Measurements from ENCODE around the gene SLC15A4.

Gene SLC15A4

DNA sequence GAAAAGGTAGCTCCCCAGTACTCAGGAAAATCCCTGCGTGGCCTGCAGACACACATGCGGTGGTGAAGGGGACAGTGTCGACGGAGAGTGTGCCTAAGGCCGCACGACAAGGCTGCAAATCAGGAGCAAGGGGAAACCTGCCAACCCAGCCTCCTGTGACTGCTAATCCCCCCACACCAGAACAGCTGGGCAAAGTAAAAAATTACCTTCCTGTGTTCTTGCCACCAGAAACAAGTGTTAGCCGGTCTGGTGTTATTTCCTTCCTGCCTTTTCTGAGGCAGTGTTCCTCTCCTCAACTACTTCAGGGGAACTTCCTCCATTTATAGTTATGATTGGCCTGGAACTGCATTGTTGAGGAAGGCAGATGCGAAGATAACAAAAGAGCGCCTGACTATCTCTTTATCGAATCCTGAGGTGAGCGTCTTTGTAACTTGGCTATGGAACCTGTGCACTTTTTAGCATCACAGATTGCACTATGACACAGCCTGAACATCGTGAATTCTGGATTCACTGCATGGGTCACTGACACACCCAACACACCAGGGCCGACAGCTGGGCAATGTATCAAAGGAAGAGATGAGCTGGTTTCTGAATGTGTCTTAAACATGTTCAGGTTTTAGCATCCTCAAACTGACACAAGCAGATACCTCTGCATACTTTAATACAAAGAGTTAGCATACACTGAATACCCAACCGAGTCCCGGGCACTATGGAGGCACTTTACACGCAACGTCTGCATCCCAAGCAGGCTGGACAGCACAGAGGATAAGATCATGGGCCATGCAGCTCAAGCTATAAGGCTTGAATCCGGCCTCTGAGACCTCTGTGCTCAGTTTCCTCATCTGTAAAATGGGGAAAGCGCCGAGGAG lies 28.9 kb downstream of the SLC15A4 start:
- DNase-seq (ENCODE audit: low spot score): no peak

DNA sequence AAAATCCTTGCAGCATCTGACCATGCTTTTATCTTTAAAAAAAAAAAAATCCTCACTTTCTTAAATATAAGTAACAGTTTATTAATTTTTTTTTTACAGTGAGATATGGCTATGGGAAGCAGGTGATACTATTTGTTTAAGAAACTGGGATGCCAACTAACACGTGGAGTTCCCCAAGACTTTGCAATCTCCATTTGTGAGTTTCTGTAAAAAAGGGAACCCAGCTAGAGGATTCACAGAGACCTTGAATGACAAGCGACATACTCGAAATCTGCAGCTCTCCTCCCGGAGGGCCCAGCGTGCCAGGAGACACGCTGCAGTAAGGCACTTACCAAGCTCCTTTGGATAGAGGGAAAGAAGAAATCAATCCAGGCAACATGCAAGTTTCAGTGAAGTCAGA lies 30.1 kb downstream of the SLC15A4 start:
- DNase-seq (ENCODE audit: low spot score): no peak

DNA sequence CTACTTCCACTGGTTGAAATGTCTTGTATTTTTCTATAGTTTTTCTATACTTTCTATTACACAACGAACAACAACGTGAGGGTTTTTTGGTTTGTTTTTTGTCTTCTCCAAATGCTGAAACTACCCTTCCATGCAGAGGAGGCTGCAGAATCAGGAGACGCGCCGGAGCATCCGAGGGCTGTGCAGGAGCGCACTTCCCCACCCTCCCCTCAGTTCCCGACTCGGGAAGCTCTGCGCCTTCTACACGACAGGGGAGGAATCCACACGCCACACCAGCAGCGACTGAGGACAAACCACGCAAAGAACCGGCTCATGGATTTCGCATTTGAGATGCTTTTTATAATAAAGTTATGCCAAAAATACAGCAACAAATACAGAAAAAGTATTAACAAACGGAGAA lies 30.9 kb downstream of the SLC15A4 start:
- no peak for DNase-seq (ENCODE audit: low spot score)

DNA sequence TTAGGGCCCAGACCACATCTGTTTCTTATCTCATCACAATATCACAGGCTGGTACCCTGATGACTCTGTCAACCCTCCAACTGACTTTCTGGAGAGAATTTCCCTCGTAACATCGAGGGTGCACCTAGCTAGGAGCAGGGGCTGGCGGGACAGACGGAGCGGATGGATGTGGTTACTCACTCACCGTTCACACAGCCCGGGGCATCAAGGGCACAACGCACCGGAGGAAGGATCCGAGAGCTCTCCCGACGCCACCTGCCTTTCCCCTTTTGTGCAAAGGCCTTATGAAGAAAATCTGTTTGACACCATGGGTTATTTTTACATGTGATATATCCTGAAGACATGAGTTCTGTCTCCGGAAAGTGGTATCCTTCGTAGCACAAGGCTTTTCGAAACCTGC lies 31.4 kb downstream of the SLC15A4 start:
- DNase-seq (ENCODE audit: low spot score): no peak

DNA sequence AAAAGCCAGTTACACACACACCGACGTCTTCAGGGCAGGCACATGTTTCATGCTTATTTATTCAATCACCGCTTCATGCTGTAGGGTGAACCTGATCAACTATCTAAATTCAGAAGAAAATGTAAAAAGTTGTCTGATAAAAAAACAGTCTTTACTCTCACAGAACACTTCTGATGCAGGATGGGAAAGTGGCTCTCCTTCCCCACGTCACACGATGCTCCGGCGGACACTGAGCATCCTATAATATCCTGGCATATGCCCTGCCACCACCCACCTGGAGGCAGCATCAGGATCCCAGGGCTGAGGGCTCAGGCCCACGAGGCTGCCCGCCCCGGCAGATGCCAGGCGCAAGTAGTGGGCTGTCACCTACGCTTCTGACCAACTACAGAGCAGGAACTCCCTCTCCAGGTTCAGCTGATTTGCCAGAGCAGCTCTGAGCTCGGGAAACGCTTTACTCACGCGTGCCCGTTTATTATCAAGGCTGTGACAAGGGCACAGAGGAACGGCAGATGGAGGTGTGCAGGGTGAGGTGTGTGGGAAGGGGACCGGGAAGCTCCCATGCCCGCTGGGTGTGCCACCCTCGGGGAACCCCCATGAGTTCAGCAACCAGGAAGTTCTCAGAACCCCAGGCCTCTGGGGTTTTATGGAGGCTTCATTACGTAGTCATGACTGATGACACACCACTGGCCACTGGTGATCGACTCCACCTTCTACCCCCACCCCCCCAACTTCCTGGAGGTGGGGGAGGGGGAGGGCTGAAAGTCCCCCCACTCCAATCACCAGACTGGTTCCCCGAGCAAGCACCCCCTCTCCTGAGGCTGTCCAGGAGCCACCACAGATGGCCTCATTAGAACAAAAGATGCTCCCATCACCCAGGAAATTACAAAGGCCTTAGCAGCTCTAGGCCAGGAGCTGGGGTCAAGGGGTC lies 32.1 kb downstream of the SLC15A4 start:
- no peak for DNase-seq (ENCODE audit: low spot score)

DNA sequence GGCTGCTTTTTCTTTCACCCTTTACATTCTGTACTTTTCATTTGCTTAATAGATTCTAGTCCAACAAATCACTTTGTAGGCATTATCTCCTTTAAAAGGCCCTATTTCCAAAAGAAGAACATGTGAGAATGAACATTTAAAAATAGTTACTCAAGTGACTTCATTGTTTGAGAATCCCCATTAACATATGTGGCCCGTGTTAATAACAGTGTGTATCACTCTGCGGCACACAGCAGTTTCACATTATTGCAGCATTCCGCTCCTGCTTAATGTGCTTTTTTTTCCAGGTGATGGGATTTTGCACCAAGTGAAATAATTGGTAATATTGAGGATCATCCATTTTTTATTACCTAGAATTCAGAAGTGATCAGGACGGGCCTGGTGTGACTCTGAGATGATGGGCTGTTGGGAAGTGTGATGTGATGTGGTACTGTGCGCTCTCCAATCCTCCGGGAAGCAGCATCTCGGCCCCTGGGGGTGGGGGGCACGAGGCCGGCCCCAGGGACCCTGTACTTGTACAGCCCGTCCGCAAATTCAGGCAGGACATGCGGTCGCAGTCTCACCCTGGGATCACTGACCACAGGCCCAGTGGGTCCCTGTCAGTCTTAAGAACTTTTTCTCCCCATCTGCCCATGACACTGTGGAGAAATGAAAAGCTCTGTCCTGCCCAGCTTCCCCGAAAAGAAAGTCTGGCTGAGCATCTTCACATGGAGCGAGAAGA lies 32.9 kb downstream of the SLC15A4 start:
- no peak for DNase-seq (ENCODE audit: low spot score)

DNA sequence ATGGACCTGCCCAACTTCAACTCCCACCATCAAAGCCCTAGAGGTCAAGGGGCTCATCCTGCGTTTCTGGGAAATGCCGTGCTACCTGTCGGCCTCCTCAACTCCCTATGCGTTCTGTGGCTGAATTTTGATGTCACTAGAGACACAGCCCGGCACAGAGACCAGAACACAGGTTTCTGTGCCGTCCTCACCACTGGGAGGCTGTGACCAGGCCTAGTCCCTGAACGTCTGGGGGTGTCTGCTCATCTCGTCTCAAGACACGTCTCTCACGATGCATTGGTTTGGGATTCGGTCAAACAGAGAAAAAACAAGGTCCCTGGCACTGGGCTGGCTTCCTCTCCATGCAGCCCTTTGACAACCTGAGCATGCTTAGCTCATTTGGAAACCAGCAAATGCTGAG lies 33.5 kb downstream of the SLC15A4 start:
- no peak for DNase-seq (ENCODE audit: low spot score)

DNA sequence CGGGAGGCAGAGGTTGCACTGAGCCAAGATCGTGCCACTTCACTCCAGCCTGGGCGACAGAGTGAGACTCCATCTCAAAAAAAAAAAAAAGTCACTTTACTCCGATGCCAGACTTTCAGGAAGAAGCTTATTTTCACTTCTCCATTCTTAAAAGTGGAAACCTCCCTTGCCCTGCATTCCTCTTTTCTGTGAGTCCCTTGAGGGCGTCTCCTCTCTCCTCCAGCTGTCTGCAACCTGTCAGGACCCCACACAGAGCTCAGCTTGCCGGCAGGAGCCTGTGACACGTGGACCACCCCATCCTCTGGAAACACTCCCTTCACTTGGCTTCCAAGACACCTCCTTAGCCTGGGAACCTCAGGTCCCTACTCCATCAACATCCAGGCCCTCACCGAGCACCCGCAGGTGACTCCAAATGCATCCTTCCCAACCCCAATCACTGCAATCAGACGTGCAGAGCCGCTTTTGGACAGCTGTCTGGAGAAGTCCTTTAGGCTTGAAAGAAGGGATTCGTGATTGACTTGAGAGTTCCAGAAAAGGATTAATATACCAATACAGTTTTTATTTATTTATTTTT lies 34.3 kb downstream of the SLC15A4 start:
- no peak for DNase-seq (ENCODE audit: low spot score)

DNA sequence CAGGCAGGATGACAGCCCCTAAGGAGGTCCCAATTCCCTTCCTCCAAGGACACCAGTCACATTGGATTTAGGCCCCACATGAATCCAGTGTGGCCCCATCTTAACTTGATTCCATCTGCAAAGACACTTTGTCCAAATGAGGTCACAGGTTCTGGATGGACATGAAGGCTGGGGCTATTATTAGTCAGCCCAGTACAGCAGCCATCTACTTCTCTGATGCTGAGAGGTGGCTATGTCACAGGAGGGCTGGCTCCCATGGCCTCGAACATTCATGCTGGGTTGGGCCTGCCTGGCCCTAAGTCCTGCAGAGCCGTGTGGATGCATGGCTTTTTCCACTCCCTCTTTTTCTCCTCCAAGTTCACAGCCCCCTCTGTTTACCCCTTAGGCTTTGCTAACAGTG lies 35.9 kb downstream of the SLC15A4 start:
- no peak for DNase-seq (ENCODE audit: low spot score)

DNA sequence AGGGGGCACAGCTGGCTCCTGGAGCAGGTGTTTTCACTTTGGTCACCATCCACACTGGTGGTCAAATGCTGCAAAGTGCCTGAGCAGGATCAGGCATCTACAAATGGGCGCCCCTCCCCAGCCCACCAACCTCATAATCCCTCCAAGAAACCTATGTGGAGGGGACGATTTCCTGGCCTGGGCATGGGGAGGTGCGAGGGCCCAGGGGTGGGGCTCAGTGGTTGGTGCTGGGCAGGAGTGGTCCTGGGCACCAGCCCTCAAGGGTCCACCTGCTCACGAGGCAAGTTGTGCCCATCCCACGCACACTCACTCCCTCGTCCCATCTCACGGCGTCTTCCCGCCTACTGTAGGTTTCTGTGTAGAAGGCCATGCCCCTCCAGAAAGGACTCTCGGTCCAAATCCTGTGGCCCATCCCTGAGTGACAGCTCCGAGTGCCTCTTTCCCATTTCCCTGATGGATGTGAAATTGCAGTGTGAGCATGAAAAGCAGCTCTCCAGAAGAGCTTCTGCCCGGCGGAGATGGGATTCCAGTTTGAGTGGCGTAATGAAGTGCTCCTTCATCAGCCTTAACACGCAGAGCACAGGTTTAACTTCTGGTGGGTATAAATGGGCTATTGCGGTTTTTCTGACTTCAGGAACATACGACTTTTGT lies 36.9 kb downstream of the SLC15A4 start:
- no peak for DNase-seq (ENCODE audit: low spot score)

DNA sequence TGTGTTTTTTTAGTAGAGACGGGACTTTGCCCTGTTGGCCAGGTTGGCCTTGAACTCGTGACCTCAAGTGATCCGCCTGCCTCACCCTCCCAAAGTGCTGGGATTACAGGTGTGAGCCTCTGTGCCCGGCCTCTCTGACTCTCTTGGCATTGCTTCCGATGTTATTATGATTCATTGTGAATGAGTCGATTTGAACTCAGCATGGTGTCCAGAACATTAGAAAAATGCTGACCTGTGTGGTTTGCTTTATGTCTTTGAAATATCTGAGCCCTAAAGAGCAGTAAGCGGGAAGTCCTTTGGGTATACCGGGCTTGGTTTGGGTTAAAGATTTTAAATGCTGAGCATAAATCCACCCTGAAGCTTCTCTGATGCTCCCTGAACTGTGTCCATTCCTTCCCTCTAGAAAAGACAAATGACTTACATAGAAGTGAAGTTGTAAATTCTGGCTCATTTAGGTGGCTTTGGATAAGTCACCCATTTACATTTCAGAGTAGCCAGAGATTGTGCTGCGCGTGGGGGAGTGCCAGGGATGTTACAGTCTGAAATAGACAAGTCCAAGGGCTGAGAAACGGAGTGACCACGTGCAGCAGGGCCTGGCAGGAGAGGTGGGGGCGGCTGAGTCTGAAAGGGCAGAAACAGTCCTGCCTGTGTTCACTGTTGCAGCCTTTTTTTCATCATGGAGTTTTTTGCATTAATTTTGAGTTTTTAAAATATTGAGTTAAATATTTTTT lies 39.6 kb downstream of the SLC15A4 start:
- DNase-seq (ENCODE audit: low spot score): no peak

DNA sequence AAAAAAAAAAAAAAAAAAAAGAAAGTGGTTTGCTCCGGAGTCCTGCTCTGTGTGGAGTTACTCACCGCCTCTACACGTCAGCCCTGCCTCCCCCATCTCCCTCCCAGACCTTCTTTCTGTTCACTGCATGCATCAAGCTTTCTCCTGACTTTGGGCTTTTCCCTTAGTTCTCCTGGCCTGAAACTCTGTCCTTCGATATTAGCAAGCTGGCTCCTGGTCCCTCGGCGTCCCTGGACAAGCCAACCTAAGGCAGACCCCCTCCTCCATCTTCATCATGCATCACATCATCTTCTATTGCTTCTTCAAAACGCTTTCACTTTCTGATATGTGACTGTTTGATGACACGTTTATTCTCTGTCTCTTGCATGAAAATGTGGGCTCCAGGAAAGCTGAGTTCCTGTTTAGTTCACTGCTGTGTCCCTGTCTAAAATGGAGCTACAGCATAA lies 40.6 kb downstream of the SLC15A4 start:
- DNase-seq (ENCODE audit: low spot score): no peak

DNA sequence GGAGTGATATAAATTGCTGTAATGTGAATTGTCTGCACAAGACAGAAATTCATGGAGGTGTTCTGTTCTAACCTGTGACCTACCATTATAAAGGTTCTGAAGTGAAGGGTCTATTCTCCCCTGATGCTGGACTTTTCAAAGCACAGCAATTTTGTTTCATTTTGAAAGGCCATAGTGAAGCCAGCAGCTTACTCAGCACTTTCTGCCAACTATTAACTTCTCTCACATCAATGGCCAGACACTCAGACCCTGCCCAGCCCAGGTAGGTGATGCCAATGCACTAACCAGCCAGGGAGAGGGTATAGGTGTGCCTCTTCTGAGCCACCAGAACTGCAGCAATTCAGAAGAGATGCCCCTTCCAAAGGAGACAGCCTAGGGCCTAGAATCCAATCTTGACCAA lies 43.9 kb downstream of the SLC15A4 start:
- no peak for DNase-seq (ENCODE audit: low spot score)

DNA sequence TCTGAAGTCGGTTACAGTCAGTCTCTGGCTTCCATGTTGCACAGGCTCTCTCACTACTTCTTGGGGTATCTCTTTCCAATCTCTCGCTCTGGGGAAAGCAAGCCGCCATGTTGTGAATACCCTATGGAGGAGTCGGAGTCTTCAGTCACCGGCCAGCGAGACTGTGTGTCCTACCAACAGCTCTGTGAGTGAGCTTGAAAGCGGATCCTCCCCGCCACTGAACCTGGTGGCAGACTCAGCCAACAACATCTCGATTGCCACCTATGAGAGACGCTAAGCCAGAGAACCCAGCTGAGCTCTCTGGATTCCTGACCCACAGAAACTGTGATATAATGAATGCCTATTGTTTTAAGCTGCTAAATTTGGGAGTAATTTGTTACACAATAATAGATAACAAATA lies 51.5 kb downstream of the SLC15A4 start:
- no peak for DNase-seq (ENCODE audit: low spot score)

DNA sequence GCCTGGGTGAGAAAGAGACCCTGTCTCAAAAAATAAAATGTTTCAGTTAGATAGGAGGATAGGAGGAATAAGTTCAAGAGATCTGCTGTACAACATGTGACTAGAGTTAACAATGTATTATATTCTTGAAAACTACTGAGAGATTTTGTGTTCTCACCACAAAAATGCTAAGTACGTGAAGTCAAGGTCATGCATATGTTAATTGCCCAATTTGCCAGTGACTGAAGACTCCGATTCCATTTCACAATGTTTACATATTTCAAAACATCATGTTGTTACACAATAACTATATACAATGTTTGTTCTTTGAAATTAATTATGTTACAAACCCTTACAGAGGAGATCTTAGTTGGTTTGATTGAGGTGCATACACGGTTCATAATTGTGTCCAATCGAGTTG lies 52.1 kb downstream of the SLC15A4 start:
- DNase-seq (ENCODE audit: low spot score): no peak

DNA sequence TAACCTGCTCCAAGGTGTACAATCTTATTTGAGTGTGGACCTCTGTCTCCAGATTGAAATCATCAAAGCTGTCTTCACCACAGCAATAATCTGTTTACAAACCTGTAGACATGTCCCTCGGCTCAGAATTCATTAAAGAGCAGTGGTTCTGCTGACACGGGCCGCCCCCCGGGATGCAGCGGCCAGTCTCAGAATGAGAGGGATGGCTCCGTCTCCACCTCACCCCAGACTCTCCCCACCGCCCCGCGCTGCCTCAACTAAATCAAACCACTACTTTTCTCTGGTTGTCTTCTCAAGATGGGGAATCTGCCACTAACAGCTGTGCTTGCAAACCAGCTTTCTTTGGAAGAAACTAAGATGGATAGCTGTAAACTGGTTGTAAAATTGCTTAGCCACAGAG lies 56.2 kb downstream of the SLC15A4 start:
- no peak for DNase-seq (ENCODE audit: low spot score)

DNA sequence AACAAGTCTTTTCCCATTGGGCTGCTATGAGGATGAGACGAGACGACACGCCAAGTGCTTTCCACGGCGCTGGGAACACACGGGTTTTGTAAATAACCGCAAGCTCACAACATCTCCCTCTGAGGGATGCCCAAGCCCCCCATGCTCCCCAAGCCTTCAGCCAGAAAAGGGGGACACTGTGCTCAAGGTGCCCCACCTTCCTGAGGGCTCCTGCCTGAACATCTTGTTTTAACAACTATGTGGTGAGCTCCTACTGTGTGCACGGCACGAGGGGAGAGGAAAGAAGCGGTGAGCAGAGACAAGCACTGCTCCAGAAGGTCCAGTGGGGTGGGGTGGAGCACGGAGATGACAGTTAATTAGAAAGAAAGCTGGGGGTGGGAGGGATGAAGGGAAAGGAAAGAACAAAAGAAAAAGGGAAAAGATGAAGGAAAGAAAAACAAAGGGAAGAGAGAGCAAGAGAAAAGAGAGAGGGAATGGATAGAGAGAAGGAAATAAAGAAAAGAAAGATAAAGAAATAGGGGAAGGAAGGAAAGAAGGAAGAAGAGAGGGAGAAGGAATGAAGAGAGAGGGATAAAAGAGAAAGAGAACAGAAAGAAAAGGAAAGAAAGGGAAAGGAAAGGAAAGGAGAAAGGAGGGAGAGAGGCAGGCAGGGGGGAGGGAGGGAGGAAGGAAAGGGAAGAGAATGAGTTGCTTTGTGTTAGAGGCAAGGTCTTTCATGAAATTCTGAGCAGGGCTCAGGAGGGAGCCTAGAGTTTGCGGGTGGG lies 56.8 kb downstream of the SLC15A4 start:
- no peak for DNase-seq (ENCODE audit: low spot score)

DNA sequence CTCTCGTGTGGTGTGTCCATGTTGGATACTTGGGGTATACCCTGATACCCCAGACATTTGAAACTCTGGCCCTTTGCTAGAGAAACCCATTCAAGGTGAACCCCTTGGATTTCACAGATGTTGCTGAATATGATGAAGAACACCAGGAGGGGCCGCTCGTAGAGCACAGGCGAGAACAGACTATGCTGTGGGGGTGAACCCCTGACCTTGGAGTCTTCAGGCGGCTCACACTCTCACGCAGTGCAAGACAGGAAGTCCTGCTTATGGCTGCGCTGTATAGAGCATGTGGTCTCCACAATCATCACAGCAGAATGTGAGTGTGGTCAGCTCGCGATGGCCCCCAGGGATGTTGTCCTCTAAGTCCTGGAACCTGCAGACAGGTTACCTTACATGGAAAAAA lies 60.4 kb downstream of the SLC15A4 start:
- DNase-seq (ENCODE audit: low spot score): no peak

DNA sequence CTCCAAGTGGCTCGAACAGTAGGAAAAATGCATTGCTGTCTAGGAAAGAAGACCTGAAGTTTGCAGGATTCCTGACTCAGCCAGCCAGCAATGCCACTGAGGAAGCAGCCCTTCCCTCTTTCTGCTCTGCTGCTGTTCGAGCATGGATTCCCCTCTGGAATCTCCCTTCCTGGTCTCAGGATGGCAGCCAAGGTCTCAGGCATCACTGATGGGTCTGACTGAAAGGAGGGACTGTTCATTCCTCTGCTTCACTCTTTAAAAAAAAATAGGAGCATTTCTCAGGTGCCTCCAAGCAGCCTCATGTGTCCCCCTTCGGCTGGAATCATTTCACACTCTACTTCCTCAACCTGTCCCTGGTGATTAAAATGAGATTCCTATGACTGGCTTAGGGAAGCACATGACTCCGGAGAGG lies 62.4 kb downstream of the SLC15A4 start:
- DNase-seq (ENCODE audit: low spot score): no peak

DNA sequence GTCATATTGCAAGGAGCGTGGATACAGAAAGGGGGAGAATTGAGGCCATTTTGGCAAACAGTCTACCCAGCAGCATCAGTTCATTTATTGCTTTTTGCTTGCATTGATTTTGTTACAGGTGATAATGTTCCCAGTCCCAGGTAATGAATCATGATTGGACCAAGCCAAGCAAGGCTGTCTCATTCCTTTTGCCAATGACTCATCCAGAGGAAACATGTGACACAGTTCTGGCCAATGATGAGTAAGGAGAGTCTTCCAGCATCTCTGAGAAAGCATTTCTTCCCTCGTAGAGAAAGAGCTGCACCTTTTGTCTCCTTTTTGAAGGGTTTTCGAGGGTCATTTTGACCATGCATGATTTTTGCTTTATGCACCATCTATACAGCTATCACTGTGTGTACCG lies 68.2 kb downstream of the SLC15A4 start:
- no peak for DNase-seq (ENCODE audit: low spot score)
